Osteoblast (primary cell): ENCODE results near the gene BRME1. TPM values are rescaled to one million over a fixed set of nuclear protein-coding genes. Genes with fewer than 3 reads are reported as not detected.
A peak's percentile ranks its signal among the peaks of the same experiment; 100 is the strongest.

Experiments used
- DNase-seq: peaks from one replicate; pipeline ENCODE4 v3.0.0; 2011; ENCODE audit warnings: low spot score, mixed read lengths; ENCODE audit not compliant: insufficient read length; ENCODE audit errors: missing footprints
- H2AFZ ChIP-seq: 2 replicates; pipeline ENCODE4 v1.6.0; 2011; ENCODE audit warnings: mild to moderate bottlenecking, low read length
- H3K27ac ChIP-seq: 2 replicates; pipeline ENCODE4 v1.5.1; 2011; ENCODE audit warnings: mild to moderate bottlenecking, low read depth, low read length, moderate library complexity
- H3K27me3 ChIP-seq: 2 replicates; pipeline ENCODE4 v1.6.0; 2012; ENCODE audit warnings: mild to moderate bottlenecking, control low read depth, inconsistent platforms, low read length, moderate library complexity; ENCODE audit not compliant: insufficient read depth
- H3K36me3 ChIP-seq: 2 replicates; pipeline ENCODE4 v1.5.1; 2011; ENCODE audit warnings: mild to moderate bottlenecking, low read length, control low read depth, moderate library complexity; ENCODE audit not compliant: insufficient read depth
- H3K4me1 ChIP-seq: 2 replicates; pipeline ENCODE4 v1.5.1; 2011; ENCODE audit warnings: mild to moderate bottlenecking, low read length, control low read depth, moderate library complexity; ENCODE audit not compliant: insufficient read depth
- H3K4me2 ChIP-seq: 2 replicates; pipeline ENCODE4 v1.6.0; 2011; ENCODE audit warnings: mild to moderate bottlenecking, low read length; ENCODE audit not compliant: insufficient read depth
- H3K4me3 ChIP-seq: fragments of 200-600 bp; sonication (generic); 3 replicates; pipeline ENCODE4 v1.5.1; 2012; ENCODE audit warnings: mild to moderate bottlenecking, low read length, inconsistent platforms; ENCODE audit not compliant: insufficient read depth
- H3K79me2 ChIP-seq: 2 replicates; pipeline ENCODE4 v1.6.0; 2012; ENCODE audit warnings: mild to moderate bottlenecking, low read length, control low read depth, inconsistent platforms; ENCODE audit not compliant: insufficient read depth
- H3K9me3 ChIP-seq: 2 replicates; pipeline ENCODE4 v1.5.1; 2011; ENCODE audit warnings: low read depth, low read length, control low read depth
- H4K20me1 ChIP-seq: 2 replicates; pipeline ENCODE4 v1.6.0; 2012; ENCODE audit warnings: mild to moderate bottlenecking, low read length, control low read depth; ENCODE audit not compliant: insufficient read depth
- CTCF ChIP-seq: IDR thresholded peaks from 2 replicates; pipeline ENCODE4 v1.5.1; 2011; ENCODE audit warnings: mild to moderate bottlenecking, low read depth, low read length, moderate library complexity; ENCODE audit errors: extremely low read depth
- total RNA-seq: library from RNA; depleted of rRNA; stranded (reverse); fragments of >200 nt; gene quantifications from 2 replicates; pipeline ENCODE4 v1.2.3, GENCODE V29; 2012

Gene BRME1
- total RNA-seq, 1 donor: 0.72 TPM

- DNase-seq: peak; percentile 86
- no peak overlapping the region for H3K4me2 ChIP-seq
These were observed 30.0 kb upstream of the BRME1 start for GRCh38 chr19:13935765-13936510.

GRCh38 chr19:13934785-13935109 lies 28.8 kb upstream of the BRME1 start:
- H3K4me3 ChIP-seq: no peak overlapping the region
- H3K9me3 ChIP-seq: no peaks in the 10 kb centered on the region
- no peaks in the 10 kb centered on the region for H4K20me1 ChIP-seq
- H3K27ac ChIP-seq: no peak overlapping the region
- no peaks in the 10 kb centered on the region for H3K27me3 ChIP-seq
- DNase-seq: peak; percentile 5
- peaks cover 4% of the 10 kb centered on the region for H3K36me3 ChIP-seq
- H2AFZ ChIP-seq: no peak overlapping the region
- H3K79me2 ChIP-seq: no peaks in the 10 kb centered on the region
- TF ChIP-seq CTCF: no peak
- no peak overlapping the region for H3K4me2 ChIP-seq
- peaks cover 5% of the 10 kb centered on the region for H3K4me1 ChIP-seq

More at GRCh38 chr19:13935765-13936510, 30.0 kb upstream of the BRME1 start:
- no peaks in the 10 kb centered on the region for H4K20me1 ChIP-seq
- H2AFZ ChIP-seq: no peak overlapping the region
- H3K36me3 ChIP-seq: peaks cover 3% of the 10 kb centered on the region
- no peak overlapping the region for H3K27ac ChIP-seq
- no peak overlapping the region for H3K4me3 ChIP-seq
- peaks cover 5% of the 10 kb centered on the region for H3K4me1 ChIP-seq
- no peaks in the 10 kb centered on the region for H3K79me2 ChIP-seq
- H3K27me3 ChIP-seq: no peaks in the 10 kb centered on the region
- H3K9me3 ChIP-seq: no peaks in the 10 kb centered on the region
- no peak for TF ChIP-seq CTCF

- H3K4me3 ChIP-seq: no peak overlapping the region
- no peak overlapping the region for H2AFZ ChIP-seq
- peak; percentile 56 for DNase-seq
- no peaks in the 10 kb centered on the region for H3K4me1 ChIP-seq
- peaks cover 12% of the 10 kb centered on the region for H3K36me3 ChIP-seq
- H4K20me1 ChIP-seq: no peaks in the 10 kb centered on the region
- H3K9me3 ChIP-seq: no peaks in the 10 kb centered on the region
- no peaks in the 10 kb centered on the region for H3K79me2 ChIP-seq
- H3K27ac ChIP-seq: no peak overlapping the region
- TF ChIP-seq CTCF: no peak
- H3K27me3 ChIP-seq: no peaks in the 10 kb centered on the region
- no peak overlapping the region for H3K4me2 ChIP-seq
These were observed 27.0 kb upstream of the BRME1 start for GRCh38 chr19:13932911-13933393.

GRCh38 chr19:13932149-13932637 lies 26.3 kb upstream of the BRME1 start:
- H3K4me1 ChIP-seq: no peaks in the 10 kb centered on the region
- no peak overlapping the region for H3K4me2 ChIP-seq
- H3K79me2 ChIP-seq: no peaks in the 10 kb centered on the region
- peak; percentile 61 for DNase-seq
- H3K27me3 ChIP-seq: no peaks in the 10 kb centered on the region
- no peak overlapping the region for H3K4me3 ChIP-seq
- no peak overlapping the region for H2AFZ ChIP-seq
- H3K27ac ChIP-seq: no peak overlapping the region
- no peaks in the 10 kb centered on the region for H3K9me3 ChIP-seq
- peaks cover 13% of the 10 kb centered on the region for H3K36me3 ChIP-seq
- TF ChIP-seq CTCF: no peak
- no peaks in the 10 kb centered on the region for H4K20me1 ChIP-seq
